Immature natural killer cell (primary cell): ENCODE data around the gene MYADML2. TPM values are rescaled to one million over a fixed set of nuclear protein-coding genes. Genes with fewer than 3 reads are reported as not detected.

Experiments used
- DNase-seq, 3 donors: peaks; one replicate each; pipeline ENCODE4 v3.0.0; 2022; ENCODE audit warnings: mixed read lengths in 1 of 3
- H3K27ac Mint-ChIP-seq, 6 donors: one replicate each; pipeline ENCODE4 v1.8.0; 2020; ENCODE audit warnings: mixed read lengths in 6 of 6, mild to moderate bottlenecking in 5 of 6, inconsistent platforms in 4 of 6, moderate library complexity in 3 of 6
- H3K27me3 Mint-ChIP-seq, 3 donors: one replicate each; pipeline ENCODE4 v1.8.0; 2020 to 2021; ENCODE audit warnings: low read depth in 3 of 3, mild to moderate bottlenecking in 3 of 3, mixed read lengths in 3 of 3, moderate library complexity in 3 of 3, inconsistent platforms in 1 of 3
- H3K36me3 Mint-ChIP-seq, 3 donors: one replicate each; pipeline ENCODE4 v1.8.0; 2020; ENCODE audit warnings: mixed read lengths in 3 of 3, inconsistent platforms in 2 of 3, mild to moderate bottlenecking in 2 of 3
- H3K4me1 Mint-ChIP-seq, 2 donors: one replicate each; pipeline ENCODE4 v1.8.0; 2020; ENCODE audit warnings: inconsistent platforms in 2 of 2, mild to moderate bottlenecking in 2 of 2, mixed read lengths in 2 of 2, moderate library complexity in 1 of 2
- H3K4me3 Mint-ChIP-seq, 5 donors: one replicate each; pipeline ENCODE4 v1.8.0; 2020; ENCODE audit warnings: mild to moderate bottlenecking in 5 of 5, mixed read lengths in 5 of 5, inconsistent platforms in 3 of 5, moderate library complexity in 3 of 5
- H3K9me3 Mint-ChIP-seq, 6 donors: one replicate each; pipeline ENCODE4 v1.8.0; 2020; ENCODE audit warnings: mild to moderate bottlenecking in 6 of 6, mixed read lengths in 6 of 6, inconsistent platforms in 4 of 6, moderate library complexity in 3 of 6
- polyA plus RNA-seq, 3 donors: library from polyadenylated mRNA; unstranded; fragments of 300-500 nt; fragmentation: Illumina TruSeq; gene quantifications; one replicate each; pipeline ENCODE4 v1.2.3, GENCODE V29; 2021

Gene MYADML2
- polyA plus RNA-seq, 3 donors from 2014 or later = not detected

DNA sequence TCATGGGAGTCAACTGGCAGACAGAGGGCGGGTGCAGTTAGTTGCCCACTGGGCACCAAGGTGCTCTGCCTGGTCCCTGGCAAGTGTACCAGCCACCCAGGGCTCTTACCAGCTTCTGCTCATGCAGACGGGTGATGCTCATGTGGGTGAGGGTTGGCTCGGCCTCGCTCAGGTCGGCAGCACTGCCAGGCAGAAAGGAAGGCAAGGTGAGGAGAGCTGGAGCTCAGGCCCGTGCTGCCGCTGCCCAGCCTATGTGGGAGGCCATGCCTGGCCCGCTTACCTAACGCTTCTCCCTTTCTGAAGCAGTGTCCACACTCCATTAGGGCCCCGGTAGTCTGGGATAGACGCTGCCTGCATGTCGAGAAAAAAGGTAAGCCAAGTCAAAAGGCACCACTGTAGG, 31.7 kb downstream of the MYADML2 start:
- Mint-ChIP-seq H3K4me3 (no peak overlapping the region), H3K36me3 (peaks cover 0 to 11% (median 5%) of the 10 kb centered on the region in 3 donors), H3K4me1 (peaks cover 27 to 31% of the 10 kb centered on the region in 2 donors), H3K27me3 (peaks cover 6 to 13% (median 7%) of the 10 kb centered on the region in 3 donors), H3K27ac (no peak overlapping the region), H3K9me3 (no peaks in the 10 kb centered on the region)
- DNase-seq = no peak

DNA sequence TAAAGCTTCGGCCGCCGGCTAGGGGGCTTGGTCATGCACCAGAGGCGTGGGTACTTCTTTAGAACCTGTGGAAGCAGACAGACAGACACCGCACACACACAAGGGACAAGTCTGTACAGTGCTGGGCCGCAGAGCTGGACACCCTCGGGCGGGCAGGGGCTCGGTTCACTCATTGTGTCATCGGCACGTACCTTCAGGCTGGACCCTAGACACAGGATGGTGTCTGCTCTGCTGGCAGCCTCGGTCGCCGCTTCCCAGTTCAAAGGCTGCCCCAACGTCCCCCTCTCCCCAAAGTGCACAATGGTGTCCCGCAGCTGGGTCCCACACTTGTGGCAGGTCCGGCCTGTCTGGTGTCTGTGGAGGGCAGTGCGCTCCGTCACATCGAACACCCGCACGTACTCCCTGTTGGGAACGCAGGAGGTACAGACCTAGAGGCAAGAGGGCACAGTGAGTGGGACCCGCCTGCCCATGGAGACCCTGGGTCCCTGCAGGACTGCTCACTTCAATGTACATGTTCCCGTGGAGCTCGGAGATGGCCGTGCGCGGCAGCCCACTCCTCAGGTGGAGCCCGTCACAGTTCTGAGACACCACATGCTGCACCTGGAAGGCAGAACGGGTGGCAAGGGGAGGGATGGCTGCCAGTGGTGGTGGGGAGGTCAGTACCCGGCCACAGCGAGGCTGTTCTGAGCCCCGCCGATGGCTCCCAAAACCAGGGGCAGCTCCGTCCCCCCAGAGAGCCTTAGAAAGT, 32.8 kb downstream of the MYADML2 start:
- no peak overlapping the region for H3K27ac Mint-ChIP-seq

GRCh38 chr17:81913394-81914102, 33.5 kb downstream of the MYADML2 start:
- H3K36me3 Mint-ChIP-seq = peaks cover 0 to 11% (median 5%) of the 10 kb centered on the region in 3 donors
- H3K4me1 Mint-ChIP-seq = peaks cover 27 to 33% of the 10 kb centered on the region in 2 donors
- H3K27me3 Mint-ChIP-seq = peaks cover 4 to 17% (median 6%) of the 10 kb centered on the region in 3 donors
- no peaks in the 10 kb centered on the region for H3K9me3 Mint-ChIP-seq
- no peak for DNase-seq
- H3K4me3 Mint-ChIP-seq = peak overlapping the region in 2 of 5 donors; percentile 40 to 58
- H3K27ac Mint-ChIP-seq = peak overlapping the region in 1 of 6 donors; percentile 63

More for the DNA sequence above, 32.8 kb downstream of the MYADML2 start:
- no peaks in the 10 kb centered on the region for H3K9me3 Mint-ChIP-seq
- peaks cover 27 to 37% of the 10 kb centered on the region in 2 donors for H3K4me1 Mint-ChIP-seq
- no peak for DNase-seq
- peaks cover 6 to 17% (median 7%) of the 10 kb centered on the region in 3 donors for H3K27me3 Mint-ChIP-seq
- H3K36me3 Mint-ChIP-seq = peaks cover 0 to 11% (median 5%) of the 10 kb centered on the region in 3 donors
- H3K4me3 Mint-ChIP-seq = peak overlapping the region in 1 of 5 donors; percentile 33

DNA sequence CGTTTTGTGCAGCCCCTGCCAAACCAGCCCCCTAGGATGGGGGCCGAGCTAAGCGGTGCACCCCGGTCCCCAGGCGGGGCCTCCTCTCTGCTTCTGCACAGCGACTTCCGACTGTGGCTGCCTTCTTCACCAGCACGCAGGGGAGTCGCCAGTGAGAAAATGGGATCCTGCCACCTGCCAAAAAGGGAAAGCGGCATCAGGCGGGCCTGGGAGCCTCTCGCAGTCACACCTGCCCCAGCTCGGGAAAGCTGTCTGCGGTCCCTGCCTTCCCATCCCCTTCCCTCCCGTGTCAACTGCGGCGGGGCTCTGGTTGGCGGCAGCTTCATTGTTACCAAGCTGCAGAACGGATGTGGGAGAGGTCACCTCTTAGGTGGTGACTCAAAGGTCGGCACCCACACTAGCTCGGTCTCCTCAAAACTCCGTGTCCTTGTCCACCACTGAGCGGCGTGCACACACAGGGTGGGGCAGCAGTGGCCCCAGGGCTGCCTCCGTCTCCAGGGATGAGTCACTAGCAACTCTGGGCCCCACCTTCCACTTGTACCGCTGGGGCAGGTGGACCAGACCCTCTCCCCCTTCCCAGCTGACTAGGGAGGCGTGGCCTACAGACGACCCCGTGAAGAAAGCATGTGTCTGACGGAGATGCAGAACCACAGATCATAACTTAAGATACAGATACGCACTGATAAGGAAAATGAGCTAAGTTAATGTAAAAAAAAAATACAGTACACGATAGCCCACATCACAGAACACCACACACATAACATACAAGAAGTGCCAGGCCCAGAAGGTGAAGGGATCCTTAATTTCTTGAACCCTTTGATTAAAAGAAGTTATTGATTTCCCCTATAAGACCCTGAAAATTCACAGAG, 34.4 kb downstream of the MYADML2 start:
- peak overlapping the region; percentile 27 to 67 (median 47) for H3K4me3 Mint-ChIP-seq
- peaks cover 0 to 11% (median 5%) of the 10 kb centered on the region in 3 donors for H3K36me3 Mint-ChIP-seq
- peak overlapping the region in 3 of 6 donors; percentile 11 to 63 (median 46) for H3K27ac Mint-ChIP-seq
- peaks cover 21 to 29% of the 10 kb centered on the region in 2 donors for H3K4me1 Mint-ChIP-seq
- no peaks in the 10 kb centered on the region for H3K9me3 Mint-ChIP-seq
- no peak for DNase-seq
- peaks cover 3 to 15% (median 4%) of the 10 kb centered on the region in 3 donors for H3K27me3 Mint-ChIP-seq

DNA sequence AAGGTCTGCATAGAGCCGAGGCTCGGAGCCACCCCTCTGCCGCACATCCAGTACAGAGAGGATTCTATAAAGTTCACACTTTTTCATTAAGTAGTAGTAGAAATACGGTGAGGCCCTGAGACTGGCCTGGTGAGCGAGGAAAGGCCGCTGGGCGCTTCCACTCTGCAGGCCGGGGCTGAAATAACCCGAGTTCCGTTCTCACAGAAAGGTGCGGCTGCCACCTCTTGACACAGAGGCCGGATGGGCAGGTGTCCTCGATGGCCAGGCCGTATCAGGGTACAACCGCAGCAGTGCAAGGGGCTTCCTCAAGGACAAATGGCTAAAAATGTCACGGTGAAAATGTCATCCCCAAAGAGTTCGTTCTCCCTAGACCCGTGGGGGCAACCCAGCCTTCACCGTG, 35.1 kb downstream of the MYADML2 start:
- H3K4me1 Mint-ChIP-seq = peaks cover 16 to 24% of the 10 kb centered on the region in 2 donors
- H3K36me3 Mint-ChIP-seq = peaks cover 0 to 11% (median 5%) of the 10 kb centered on the region in 3 donors
- peak overlapping the region; percentile 49 to 71 (median 59) for H3K4me3 Mint-ChIP-seq
- DNase-seq = no peak
- no peaks in the 10 kb centered on the region for H3K9me3 Mint-ChIP-seq
- H3K27me3 Mint-ChIP-seq = peaks cover 3 to 15% (median 4%) of the 10 kb centered on the region in 3 donors
- peak overlapping the region in 2 of 6 donors; percentile 28 to 34 for H3K27ac Mint-ChIP-seq

DNA sequence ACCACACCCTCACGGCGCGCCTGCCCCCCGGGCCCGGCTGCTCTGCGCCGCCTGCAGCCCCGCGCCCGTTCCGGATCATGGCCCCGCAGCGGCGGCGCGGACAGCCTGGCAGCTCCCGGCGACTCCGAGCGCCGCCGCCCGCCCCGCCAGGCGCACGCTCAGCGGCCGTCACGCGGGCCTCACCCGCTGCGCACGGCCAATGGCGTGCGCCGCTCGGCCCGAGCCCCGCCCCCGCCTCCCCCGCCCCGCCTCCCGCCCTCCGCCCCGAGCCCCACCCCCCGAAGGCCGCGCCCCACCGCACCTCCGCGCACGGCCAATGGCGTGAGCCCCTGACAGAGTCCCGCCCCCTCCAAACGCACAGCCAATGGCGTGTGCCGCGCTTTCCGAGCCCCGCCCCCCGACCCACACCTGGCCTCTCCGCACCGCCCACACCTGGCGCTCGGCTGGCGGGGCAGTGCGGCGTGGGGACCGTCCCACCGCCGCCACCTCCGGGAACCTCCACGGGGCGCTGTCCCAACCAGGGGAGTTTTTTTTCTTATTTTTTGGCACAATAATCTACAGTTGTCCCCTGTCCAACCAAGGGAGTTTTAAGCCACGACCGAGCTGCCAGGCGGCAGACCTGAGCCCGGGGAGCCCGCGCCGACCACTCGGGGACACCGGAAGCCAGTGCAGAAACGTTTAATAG, 35.6 kb downstream of the MYADML2 start, which contains the start of gene PCYT2:
TSS of gene PCYT2 (minus strand) at position 123 of the 685 bp plus-strand sequence. CDS start at position 79, 44 bp downstream.
- Mint-ChIP-seq H3K27me3 (peaks cover 3 to 15% (median 4%) of the 10 kb centered on the region in 3 donors), H3K27ac (peak within 1 kb of the TSS in 5 of 6 donors; percentile 34 to 87 (median 82)), H3K36me3 (peaks cover 0 to 11% (median 5%) of the 10 kb centered on the region in 3 donors)

DNA sequence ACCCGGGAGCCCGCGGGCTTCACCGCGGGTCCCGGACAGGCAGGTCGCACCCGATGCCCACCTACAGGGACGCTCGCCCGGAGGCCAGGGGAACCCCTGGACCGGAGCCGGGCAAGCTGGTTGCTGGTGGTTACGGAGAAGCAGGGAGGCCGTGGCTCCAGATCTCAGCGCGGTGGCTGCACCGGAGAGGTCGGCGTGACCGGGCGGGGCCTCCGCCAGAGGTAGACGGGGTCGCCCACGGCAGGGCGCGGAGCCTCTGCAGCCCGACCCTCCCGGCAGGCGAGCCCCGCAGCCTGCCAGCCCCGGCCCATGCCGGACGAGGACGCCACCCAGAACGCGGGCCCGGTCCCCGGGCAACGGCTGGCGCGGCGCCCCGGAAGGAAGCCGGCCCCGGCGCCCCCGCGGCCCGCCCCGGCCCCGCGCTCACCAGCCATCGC, 36.2 kb downstream of the MYADML2 start:
- Mint-ChIP-seq H3K9me3 (no peaks in the 10 kb centered on the region), H3K27me3 (peaks cover 3 to 15% (median 4%) of the 10 kb centered on the region in 3 donors), H3K27ac (peak overlapping the region in 1 of 6 donors; percentile 87), H3K4me3 (peak overlapping the region; percentile 86 to 90 (median 87)), H3K36me3 (peaks cover 0 to 11% (median 5%) of the 10 kb centered on the region in 3 donors), H3K4me1 (peaks cover 4 to 14% of the 10 kb centered on the region in 2 donors)
- DNase-seq = no peak

More for the DNA sequence above, 35.6 kb downstream of the MYADML2 start, which contains the start of gene PCYT2:
- Mint-ChIP-seq H3K4me1 (peaks cover 10 to 19% of the 10 kb centered on the region in 2 donors), H3K9me3 (no peaks in the 10 kb centered on the region), H3K4me3 (peak within 1 kb of the TSS; percentile 86 to 90 (median 87))
- DNase-seq = peak; percentile 86 to 93 (median 90)

GRCh38 chr17:81909966-81910839, 36.8 kb downstream of the MYADML2 start:
- peaks cover 0 to 10% of the 10 kb centered on the region in 2 donors for H3K4me1 Mint-ChIP-seq
- H3K27ac Mint-ChIP-seq = peak overlapping the region in 5 of 6 donors; percentile 34 to 87 (median 82)
- no peaks in the 10 kb centered on the region for H3K9me3 Mint-ChIP-seq
- no peak for DNase-seq
- peaks cover 0 to 8% (median 5%) of the 10 kb centered on the region in 3 donors for H3K36me3 Mint-ChIP-seq
- H3K4me3 Mint-ChIP-seq = peak overlapping the region; percentile 86 to 90 (median 87)
- H3K27me3 Mint-ChIP-seq = peaks cover 3 to 15% (median 4%) of the 10 kb centered on the region in 3 donors

- no peak overlapping the region for H3K27ac Mint-ChIP-seq
- peak overlapping the region in 3 of 5 donors; percentile 56 to 88 (median 87) for H3K4me3 Mint-ChIP-seq
- H3K27me3 Mint-ChIP-seq = peaks cover 3 to 15% (median 4%) of the 10 kb centered on the region in 3 donors
Observed at GRCh38 chr17:81909231-81909630, 37.8 kb downstream of the MYADML2 start.

GRCh38 chr17:81908793-81909192, 38.2 kb downstream of the MYADML2 start:
- H3K36me3 Mint-ChIP-seq = peaks cover 0 to 8% (median 5%) of the 10 kb centered on the region in 3 donors
- DNase-seq = no peak
- no peaks in the 10 kb centered on the region for H3K9me3 Mint-ChIP-seq
- no peak overlapping the region for H3K4me3 Mint-ChIP-seq
- peaks cover 3 to 15% (median 4%) of the 10 kb centered on the region in 3 donors for H3K27me3 Mint-ChIP-seq
- H3K27ac Mint-ChIP-seq = no peak overlapping the region
- peaks cover 0 to 8% of the 10 kb centered on the region in 2 donors for H3K4me1 Mint-ChIP-seq

More at GRCh38 chr17:81909231-81909630, 37.8 kb downstream of the MYADML2 start:
- peaks cover 0 to 8% of the 10 kb centered on the region in 2 donors for H3K4me1 Mint-ChIP-seq
- H3K36me3 Mint-ChIP-seq = peaks cover 0 to 8% (median 5%) of the 10 kb centered on the region in 3 donors
- no peak for DNase-seq
- no peaks in the 10 kb centered on the region for H3K9me3 Mint-ChIP-seq

- Mint-ChIP-seq H3K36me3 (no peaks in the 10 kb centered on the region), H3K4me1 (peaks cover 0 to 8% of the 10 kb centered on the region in 2 donors), H3K9me3 (no peaks in the 10 kb centered on the region), H3K27me3 (peaks cover 1 to 11% (median 3%) of the 10 kb centered on the region in 3 donors), H3K4me3 (no peak overlapping the region), H3K27ac (no peak overlapping the region)
- DNase-seq = no peak
Observed at GRCh38 chr17:81907219-81908145, 39.6 kb downstream of the MYADML2 start.
